ENCODE data around the gene PEX5L.

- TF ChIP-seq CTCF (IDR thresholded peaks at IDR 0.05; ENCODE audit: low read length) (no peak), EZH2 (optimal IDR thresholded peaks at IDR 0.05; ENCODE audit: low read depth, low read length) (no peak), EZH2phosphoT487 (IDR thresholded peaks at IDR 0.05; ENCODE audit: low read length) (no peak)
Observed at GRCh38 chr3:179860275-179861107, 176.2 kb downstream of the PEX5L start.

Measured in MM.1S (cell line).